HG03342 (cell line): ENCODE measurements around the gene ISL2.
A peak's percentile ranks its signal among the peaks of the same experiment; 100 is the strongest.
"Not testable (repeated sequence)": the region's sequence is repeated elsewhere in the genome, so short reads cannot be mapped to it uniquely, and the experiment has no call there.

ENCODE experiments used
- ATAC-seq: cut with Tn5 transposase; IDR thresholded peaks from one replicate; pipeline ENCODE4 v1.9.1; 2021; ENCODE audit warnings: mild to moderate bottlenecking, moderate library complexity; ENCODE audit not compliant: unreplicated experiment

Gene ISL2

DNA sequence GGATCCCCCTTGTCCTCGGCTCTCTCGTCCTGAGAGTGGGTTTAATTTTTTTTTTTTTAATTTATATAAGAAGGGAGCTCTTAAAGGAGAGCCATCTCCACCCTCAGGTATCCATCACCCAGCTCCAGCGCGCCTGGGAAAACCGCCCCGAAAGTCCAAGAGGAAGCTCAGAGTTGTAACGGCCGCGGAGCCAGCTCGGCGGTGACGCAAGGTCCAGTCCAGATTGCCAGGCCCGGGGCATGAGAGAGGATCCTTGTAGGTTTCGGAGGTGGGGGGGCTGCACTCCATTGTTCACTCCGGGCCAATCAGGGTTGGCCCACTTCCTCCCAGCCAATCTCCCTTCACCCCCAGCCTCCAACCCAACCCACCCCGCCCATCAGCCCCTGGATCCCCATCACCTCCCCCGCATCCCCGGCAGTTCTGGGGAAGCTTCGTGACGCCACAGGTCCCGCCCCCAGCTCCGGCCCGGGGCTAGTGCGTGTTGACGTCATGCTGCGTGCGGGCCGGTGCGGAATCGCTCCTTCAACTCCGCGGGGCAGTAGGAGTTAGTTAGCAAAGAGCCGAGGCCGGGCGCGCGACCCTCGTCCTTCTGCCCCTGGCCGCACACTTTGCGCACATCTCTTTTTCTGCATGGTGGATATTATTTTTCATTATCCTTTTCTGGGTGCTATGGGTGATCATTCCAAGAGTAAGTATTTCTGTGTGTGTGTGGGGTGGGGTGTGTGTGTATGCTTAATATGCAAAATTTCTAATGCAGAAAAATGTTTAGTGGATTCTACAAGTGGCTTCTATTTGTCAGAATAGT, at the start of gene ISL2:
TSS of gene ISL2 (plus strand) at position 520 of the 805 bp plus-strand sequence. CDS start at position 631, 111 bp downstream.
- ATAC-seq, result peak; percentile 51

DNA sequence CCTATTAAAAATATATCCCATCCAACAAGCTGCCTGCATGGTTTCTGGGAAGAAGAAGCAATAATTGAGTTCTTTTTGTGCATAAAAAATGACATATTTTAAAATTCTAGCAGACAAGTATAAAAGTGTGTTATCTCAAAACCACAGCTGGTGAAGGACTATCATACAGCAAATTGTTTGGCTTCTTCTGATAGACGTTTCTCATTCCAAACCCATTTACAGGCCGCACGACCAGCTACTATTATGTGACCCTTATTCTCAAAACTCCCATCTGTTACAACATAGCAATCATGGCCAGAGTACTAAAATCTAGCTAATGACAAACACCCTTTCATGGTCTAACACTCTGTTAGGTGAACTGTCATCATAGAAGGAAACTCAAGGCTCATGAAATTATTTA, 47.0 kb upstream of the ISL2 start:
- ATAC-seq, result no peak

DNA sequence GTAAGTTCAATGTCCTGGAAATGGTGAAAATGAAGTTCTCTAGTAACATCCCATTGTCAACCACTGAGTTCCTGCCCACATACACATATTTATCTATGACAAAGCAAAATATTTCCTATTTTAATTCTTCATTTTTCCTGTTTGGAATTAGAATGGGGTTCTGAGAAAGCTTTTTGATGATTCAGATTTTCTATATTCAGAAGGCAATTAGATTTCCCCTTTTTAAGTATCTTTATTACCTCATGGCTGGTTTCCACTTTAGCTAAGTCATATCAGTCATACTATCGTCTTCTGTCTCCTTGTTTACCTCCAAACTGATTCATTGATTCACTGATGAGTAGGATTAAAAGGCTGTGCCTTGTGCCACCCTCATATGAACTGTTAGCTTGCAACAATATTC, 43.2 kb upstream of the ISL2 start:
- ATAC-seq, result no peak

GRCh38 chr15:76294463-76294862, 42.1 kb upstream of the ISL2 start:
- ATAC-seq, result not testable (repeated sequence)

GRCh38 chr15:76296849-76297248, 39.7 kb upstream of the ISL2 start:
- no peak for ATAC-seq

- not testable (repeated sequence) for ATAC-seq
Measured at GRCh38 chr15:76297951-76298350, 38.6 kb upstream of the ISL2 start.

DNA sequence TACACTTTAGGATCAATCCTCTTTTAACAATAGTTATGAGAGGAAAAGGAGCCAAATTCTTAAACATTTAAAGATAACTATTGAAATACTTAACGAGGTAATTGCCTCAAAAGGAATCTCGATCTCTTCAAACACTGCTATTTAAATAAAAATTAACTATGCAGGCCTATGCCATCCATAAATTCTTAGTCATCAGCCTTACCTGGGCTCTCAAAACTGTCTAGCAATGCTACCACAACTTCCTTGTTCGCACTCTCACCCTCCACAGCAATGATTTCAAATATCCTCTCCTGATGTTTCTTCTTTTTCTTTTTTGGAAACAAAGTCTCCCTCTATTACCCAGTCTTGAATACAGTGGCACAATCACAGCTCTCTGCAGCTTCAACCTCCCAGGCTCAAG, 37.6 kb upstream of the ISL2 start:
- ATAC-seq, result no peak

- ATAC-seq, result no peak
Measured at GRCh38 chr15:76299786-76300185, 36.8 kb upstream of the ISL2 start.

DNA sequence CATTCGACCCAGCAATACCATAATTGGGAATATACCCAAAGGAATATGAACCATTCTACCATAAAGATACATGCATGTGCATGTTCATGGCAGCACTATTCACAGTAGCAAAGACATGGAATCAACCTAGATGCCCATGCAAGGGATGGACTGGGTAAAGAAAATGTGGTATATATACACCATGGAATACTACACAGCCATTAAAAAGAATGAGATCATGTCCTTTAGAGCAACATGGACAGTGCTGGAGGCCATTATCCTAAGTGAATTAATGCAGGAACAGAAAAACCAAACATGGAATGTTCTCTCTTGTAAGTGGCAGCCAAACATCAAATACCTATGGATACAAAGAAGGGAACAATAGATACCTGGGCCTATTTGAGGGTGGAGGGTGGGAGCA, 32.7 kb upstream of the ISL2 start:
- no peak for ATAC-seq

GRCh38 chr15:76309601-76310330, 26.8 kb upstream of the ISL2 start:
- ATAC-seq, result no peak

DNA sequence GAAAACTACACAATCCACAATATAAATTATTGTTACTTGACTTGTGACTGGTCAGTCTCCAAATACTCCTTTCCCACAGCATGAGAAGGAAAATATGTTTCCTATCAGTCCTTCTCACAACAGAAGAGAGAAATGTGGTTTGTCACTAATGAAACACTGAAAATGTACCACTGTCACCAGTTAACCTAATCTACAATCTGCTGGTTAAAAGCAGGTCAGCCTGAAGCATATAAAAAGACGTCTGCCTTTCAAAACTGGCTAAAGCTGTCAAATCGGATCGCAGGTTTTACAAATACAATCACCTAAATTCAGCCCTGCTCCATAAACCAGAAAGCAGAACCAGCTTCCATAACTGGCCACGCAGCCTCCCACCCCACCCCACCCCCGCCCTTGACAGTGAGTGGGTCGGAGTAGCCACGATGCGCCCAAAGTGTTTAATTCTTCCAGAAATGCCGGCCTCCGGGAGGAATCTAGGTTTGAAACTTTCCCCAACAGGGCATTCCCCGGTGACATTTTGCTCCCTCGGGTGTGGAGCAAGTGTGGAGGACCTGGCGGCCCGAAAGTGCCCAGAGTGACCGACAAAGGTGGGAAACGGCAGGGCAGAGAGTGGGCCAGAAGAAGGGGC, 26.0 kb upstream of the ISL2 start:
- ATAC-seq, result peak; percentile 5

GRCh38 chr15:76311100-76311953, 25.2 kb upstream of the ISL2 start, which contains the start of gene ETFA:
ETFA (minus strand) TSS chr15:76311469; CDS start chr15:76311388, 81 bp downstream.
- peak; percentile 99 for ATAC-seq

- ATAC-seq, result no peak
Measured at GRCh38 chr15:76312540-76313174, 23.9 kb upstream of the ISL2 start.

DNA sequence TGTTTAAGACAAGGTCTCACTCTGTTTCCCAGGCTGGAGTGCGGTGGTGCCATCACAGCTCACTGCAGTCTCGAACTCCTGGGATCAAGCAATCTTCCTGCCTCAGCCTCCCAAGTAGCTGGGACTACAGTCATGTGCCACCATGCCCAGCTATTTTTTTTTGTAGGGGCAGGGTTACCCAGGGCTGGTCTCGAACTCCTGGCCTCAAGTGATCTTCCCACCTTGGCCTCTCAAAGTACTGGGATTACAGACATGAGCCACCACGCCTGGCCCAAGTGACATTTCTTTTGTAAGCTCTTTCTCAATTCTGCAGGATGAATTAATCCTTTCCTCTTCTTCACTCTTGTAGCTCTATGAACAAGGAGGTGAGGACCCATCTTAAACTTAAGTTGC, 23.4 kb upstream of the ISL2 start:
- not testable (repeated sequence) for ATAC-seq

- ATAC-seq, result no peak
Measured at GRCh38 chr15:76313731-76314130, 22.8 kb upstream of the ISL2 start.

DNA sequence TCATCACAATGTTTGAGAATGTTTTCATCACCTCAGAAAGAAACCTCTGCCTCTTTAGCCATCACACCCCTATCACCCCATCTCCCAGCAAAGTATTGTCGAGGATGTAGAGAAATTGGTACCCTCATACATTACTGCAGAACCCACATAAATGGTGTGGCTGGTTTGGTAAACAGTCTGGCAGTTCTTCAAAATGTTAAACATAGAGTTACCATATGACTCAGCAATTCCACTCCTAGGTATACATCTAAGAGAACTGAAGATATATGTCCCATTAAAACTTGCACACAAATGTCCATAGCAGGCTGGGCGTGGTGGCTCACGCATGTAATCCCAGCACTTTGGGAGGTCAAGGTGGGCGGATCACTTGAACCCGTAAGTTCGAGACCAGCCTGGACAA, 16.6 kb upstream of the ISL2 start:
- no peak for ATAC-seq

- no peak for ATAC-seq
Measured at GRCh38 chr15:76321171-76321570, 15.4 kb upstream of the ISL2 start.

DNA sequence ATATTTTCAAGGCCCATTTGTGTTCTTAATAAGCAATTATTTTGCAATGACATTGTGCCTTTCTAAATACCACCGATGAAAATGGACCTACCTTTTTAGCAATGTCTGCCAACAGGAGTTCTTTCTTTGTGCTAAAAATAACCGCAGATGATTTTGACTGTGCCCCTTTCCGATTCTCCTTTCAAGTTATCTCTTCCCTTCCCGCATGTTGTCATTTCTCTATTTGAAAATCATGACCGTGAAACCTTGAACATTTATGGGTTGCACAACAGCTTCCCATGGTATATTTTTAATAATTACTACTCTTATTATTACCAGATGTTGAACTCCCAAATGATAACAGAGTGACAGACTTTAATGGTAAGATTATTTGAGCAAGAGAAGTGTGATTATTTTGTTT, 15.0 kb upstream of the ISL2 start:
- no peak for ATAC-seq

GRCh38 chr15:76324066-76324465, 12.5 kb upstream of the ISL2 start:
- no peak for ATAC-seq

DNA sequence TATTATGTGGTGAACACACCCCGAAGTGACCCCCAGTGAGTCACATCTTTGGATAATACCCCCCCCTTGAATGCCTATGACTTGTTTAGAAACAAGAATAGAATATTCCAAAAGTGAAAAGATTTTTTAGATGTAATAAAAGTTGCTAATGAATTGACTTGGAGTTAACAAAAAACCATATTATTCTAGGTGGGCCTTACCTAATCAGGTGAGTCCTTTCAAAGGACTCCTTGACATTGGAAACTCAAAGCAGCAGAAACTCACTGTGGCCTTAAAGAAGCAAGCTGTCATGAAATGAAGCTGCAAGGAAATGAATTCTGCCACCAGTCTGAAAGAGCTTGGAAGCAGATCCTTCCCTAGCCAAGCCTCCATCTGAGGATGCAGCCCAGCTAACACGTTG, 10.9 kb upstream of the ISL2 start:
- ATAC-seq, result no peak
